ENCODE measurements around the gene MMP2.
A peak's percentile ranks its signal among the peaks of the same experiment; 100 is the strongest.

The MMP2 gene

DNA sequence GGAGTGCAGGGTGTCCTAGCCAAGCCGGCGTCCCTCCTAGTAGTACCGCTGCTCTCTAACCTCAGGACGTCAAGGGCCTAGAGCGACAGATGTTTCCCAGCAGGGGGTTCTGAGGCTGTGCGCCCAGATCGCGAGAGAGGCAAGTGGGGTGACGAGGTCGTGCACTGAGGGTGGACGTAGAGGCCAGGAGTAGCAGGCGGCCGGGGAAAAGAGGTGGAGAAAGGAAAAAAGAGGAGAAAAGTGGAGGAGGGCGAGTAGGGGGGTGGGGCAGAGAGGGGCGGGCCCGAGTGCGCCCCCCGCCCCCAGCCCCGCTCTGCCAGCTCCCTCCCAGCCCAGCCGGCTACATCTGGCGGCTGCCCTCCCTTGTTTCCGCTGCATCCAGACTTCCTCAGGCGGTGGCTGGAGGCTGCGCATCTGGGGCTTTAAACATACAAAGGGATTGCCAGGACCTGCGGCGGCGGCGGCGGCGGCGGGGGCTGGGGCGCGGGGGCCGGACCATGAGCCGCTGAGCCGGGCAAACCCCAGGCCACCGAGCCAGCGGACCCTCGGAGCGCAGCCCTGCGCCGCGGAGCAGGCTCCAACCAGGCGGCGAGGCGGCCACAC lies at the start of gene MMP2:
MMP2 (plus strand) TSS at position 372 of the 603 bp plus-strand sequence. CDS start 282 bp downstream, outside the sequence.
- no peak for DNase-seq

- no peak for DNase-seq
These were observed 46.0 kb upstream of the MMP2 start for GRCh38 chr16:55433030-55433429.

DNA sequence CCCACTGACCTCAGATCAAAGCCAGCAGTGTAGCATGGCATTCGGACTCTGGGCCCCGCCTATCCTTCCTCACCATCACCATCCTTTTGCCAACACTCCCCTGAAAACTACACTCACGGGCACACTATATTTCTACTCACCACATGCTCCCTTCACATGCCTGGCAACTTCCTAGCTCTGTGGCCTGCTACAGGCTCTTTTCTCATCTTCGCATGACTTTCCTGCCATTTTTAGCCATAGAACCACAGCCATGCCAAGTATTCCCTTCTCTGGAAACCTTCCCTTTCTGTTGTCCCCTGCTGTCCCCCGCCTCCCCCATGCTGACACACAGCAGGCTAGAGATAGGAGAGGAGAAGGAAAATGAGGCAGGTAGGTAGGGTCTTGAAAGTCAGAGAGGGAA lies 45.5 kb upstream of the MMP2 start:
- no peak for DNase-seq

- DNase-seq = no peak
These were observed 45.0 kb upstream of the MMP2 start for GRCh38 chr16:55434000-55434399.

DNA sequence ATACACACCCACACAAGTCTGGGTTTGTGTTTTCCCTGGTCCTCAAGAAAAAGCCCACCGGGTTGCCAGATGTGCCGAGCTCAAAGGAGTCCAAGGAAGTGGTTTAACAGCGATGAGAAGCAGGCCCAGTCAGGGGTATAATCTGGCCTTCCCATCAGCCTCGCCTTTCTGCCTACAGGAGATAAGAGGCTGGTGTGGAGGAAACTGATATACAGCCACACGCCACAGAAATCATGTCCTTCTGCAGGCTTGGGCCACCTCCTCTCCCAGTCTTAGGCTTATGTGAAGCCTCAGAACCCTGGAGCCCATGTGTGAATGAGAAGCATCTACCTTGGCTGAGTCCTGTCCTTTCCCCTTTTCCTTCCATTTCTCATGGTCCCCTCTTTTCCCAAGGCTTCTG lies 43.6 kb upstream of the MMP2 start:
- DNase-seq = no peak

GRCh38 chr16:55436587-55436986 lies 42.4 kb upstream of the MMP2 start:
- DNase-seq = no peak

DNA sequence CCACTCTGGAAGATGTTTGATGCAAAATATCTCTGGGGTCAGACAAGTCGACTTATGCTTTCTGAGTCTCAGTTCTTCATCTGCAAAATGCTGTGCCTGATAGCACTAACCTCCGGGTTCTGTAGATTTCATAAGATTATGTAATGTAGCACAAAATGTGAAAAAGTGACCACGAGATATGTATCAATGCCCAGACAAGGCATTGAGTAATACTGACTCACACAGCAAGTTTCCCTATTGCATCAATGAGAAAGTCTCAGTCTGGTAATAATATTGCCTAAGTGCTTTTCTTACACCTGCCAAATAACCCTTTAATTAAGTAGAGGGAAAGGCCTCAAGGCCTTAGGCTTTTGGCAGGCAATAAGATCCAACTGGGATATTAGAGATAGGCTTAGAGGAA lies 41.4 kb upstream of the MMP2 start:
- DNase-seq = peak; percentile 90

- no peak for DNase-seq
These were observed 40.7 kb upstream of the MMP2 start for GRCh38 chr16:55438281-55438680.

DNA sequence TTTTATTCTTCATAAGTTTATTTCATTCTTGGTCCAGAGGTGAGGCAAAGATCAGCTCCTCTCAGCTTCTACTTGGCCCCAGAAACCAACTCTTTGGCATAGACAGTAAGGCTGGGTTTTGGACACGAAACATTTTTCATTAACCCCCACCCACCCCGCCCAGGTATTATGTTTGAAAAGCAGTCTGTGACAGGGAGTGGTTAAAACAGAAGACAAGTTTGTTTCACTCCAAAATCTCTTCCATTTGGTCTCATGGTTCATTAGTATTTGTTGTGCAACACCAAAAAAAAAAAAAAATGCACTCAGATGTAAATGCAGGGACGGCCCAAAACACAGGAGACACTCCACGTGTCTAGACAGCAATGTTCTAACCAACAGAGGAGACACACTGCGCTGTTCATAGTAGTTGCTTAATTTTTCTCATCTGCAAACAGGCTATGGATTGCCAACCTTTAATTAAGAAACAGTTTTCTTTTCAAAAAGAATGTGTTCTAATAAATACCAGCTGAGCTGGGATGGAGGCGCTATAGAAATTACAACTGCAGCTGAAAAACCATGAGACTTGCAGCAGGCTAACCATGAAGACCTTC lies 39.8 kb upstream of the MMP2 start:
- DNase-seq = no peak

DNA sequence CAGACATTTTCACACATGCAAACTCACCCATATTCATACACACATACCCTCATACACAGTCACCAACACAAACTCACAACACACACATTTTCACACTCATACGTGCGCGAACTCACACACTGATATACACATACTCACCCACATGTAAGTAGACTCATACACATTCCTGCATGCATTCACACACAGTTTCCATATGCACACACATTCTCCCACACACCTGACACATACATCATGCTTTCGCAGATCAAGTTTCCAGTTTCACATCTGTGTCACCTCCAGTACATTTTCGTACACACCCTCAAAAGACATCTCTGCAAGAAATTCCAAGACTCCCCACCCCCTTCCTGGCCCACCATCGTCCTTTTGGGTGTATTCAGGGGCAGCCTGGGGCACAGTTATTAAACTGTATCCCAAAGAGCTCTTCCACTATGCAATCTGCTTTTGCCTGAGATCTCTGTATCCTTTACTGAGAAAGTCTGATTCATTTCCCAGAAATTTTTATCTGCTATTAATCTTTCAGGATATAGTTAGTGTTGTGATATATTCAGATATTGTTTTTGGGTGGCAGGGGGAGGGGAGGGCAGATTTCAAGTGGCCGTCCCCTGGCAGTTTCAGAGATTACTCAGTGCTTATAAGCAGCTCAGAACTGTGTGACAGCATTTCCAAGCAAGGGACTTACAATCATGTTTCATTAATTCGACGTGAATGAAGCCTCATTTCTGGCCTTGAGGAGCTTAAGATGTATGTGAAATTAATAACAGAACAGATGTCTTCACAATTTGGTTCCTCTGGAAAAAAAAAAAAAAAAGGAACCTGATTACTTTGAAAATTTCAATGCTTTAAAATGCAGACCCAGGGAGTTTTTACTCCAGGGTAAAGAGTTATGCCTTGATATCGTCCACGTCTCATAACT lies 35.3 kb upstream of the MMP2 start:
- DNase-seq = no peak

DNA sequence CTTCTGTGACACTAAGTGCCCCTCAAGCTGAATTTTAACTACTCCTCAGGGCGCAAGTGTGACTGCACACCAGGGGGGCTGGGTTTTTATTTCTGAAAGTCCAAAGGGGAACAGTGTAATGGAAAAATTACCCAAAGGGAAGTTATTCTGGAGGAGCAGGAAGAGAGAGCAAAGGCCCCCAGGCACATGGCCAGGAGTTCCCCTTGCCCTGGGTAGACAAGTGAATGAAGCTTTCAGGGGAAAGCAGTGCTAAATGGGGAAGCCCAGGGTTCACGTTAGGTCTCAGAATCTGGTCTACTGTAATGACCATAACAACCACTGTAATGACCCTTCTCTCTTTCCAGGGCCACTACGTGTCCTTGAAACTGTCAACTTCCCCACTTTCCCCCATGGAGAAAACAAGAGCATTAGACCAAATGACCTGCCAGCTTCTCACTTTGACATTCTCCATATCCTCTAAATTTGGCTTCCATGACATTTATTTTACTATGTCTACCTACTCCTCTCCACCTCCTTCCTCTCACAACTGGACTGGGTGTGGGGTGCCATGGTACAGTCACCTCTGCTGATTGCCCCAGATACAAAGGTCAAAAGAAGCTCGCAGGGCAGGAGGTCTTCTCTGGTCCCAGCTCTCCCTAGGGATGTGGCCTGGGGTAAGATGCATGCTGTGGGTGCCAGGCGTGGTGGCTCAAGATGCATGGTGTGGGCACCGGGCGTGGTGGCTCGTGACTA lies 34.1 kb upstream of the MMP2 start:
- DNase-seq = no peak

DNA sequence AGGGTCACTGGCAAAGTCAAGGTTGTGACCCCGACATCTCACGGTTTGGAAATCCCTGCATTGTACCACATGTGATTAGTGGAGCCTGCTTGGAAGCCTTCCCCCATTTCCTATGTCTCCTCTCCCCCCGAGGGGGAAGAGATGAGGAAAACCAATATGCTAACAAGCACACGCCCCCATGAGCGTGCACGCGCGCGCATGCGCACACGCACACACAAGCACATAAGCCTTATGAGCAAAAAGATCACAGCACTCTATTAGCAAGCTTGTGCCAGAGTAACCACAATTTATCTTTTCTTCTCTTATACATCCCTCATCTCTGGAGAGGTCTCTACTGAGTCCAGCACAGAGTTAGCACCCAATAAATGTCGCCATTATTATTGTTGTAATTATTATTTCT lies 31.8 kb upstream of the MMP2 start:
- no peak for DNase-seq

DNA sequence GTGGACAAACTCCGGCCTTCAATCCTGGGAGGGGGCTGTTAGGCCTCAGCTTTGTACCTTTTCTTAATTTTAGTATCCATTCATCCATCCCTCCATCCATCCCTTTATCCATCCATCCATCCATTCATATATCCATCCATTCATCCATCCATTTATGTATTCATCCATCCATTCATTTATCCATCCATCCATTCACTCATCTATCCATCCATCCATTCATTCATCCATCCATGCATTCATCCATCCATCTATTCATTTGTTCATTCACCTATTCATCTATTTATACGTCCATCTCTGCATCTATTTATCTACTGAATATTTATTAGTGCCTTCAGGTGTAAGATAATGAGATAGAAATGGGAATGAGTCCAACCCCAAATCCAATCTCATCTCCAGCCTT lies 26.0 kb upstream of the MMP2 start:
- no peak for DNase-seq

DNA sequence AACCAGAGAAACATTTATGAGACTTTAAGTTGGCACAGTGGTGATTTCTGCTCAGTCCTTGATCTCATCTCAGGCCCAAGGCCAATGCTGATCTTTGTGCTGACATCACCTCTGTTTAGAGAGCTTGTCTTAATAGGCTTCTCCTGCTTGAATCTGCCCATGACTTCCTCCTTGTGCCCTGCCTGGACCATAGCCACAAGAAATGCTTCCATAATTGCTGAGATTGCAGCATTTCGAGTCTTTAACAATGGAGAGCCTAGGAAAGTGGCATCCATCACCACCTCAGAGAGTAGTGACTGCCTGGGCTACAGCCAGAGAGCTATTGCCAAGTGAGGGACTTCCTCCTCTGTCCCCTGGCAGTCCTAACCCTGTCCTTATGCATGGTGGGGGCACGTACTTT lies 25.1 kb upstream of the MMP2 start:
- DNase-seq = no peak

DNA sequence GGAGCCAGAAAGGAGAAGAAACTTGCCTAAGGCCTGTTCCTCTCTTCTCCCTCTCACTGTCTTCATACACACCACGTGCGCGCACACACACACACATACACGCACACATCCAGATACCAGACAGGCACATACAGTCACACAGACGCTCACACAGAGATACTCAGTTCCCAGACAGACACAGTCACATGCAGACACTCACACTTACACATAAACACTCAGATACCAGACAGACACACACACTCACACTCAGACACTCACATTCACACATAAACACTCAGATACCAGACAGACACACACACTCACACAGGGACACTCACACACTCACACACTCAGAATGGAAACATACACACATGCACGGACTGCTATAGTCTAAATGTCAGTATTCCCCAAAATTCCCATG lies 24.1 kb upstream of the MMP2 start:
- DNase-seq = no peak

DNA sequence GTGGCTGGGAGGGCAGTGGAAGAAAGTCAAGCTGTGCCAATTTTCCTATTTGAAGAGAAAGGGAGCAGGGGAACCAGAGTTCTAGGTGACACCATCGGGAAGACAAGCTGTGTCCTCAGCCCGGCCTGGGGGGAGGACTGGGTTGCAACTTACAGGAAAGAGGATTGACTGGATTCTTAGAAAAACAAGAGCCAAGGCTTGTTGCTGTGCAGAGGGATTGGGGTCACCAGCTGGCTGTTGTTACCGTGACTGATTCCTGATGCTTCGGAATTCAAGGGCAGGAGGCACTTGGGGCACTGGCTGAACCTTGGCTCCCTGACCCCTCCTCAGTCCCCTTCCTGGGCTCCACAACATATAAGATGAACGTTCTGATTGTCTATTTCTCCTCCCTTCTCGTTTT lies 16.8 kb upstream of the MMP2 start:
- no peak for DNase-seq

- no peak for DNase-seq
These were observed 14.6 kb upstream of the MMP2 start for GRCh38 chr16:55464375-55464774.

GRCh38 chr16:55465077-55465896 lies 13.7 kb upstream of the MMP2 start:
- DNase-seq = no peak

GRCh38 chr16:55466209-55466608 lies 12.8 kb upstream of the MMP2 start:
- DNase-seq = no peak

DNA sequence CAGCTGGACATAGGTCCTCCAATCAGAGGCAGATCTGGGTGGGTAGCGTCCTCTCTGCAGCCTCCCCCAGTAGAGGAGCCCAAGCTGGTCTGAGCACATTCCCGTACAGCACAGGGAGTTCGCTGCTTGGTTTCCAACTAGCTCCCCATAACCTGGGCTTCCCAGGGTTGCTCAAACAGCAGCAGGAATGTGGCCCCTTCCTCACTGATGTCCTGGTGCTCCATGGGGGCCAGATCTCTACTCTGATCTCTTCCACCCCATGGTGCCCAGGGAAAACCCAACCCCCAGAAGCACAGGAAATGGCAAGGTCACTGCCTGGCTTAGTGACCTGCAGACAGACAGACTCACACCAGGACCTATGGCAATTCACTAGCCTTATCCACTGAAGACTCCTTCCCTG lies 11.1 kb upstream of the MMP2 start:
- no peak for DNase-seq

DNA sequence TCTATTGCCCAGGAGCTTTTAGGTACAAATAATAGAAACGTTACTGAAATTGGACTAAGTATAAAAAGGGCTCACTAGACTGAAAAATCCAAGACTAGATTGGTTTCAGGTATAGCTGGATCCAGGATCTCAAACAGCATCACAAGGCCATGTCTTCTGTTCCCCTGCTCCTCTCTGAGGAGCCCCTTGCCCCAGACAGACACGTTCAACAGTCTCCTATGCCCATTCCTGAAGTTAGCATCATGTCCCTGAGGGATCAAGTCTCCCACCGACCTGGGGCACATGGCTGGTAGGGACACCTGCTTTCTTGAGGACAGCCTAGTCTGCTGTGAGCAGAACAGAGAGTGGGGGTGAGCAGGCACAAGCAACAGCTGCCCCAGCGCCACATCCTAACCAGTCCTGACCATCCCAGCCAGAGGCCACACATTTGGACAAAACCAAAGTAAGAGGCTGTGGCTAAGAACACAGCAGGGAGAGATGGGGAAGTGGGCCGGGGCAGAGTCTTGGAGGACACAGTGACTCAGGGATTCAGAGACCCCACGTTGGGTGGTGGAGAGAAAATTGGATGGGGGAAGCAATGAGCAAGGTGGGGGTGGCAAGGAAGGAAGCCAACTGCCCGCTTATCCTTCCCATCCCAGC lies 10.5 kb upstream of the MMP2 start:
- no peak for DNase-seq
